ENCODE measurements around the gene SCAANT1. TPM values are rescaled to one million over a fixed set of nuclear protein-coding genes. Genes with fewer than 3 reads are reported as not detected.

The SCAANT1 gene
- total RNA-seq, 2 experiments from 2014 or later: 1.8 TPM; not detected in 1

DNA sequence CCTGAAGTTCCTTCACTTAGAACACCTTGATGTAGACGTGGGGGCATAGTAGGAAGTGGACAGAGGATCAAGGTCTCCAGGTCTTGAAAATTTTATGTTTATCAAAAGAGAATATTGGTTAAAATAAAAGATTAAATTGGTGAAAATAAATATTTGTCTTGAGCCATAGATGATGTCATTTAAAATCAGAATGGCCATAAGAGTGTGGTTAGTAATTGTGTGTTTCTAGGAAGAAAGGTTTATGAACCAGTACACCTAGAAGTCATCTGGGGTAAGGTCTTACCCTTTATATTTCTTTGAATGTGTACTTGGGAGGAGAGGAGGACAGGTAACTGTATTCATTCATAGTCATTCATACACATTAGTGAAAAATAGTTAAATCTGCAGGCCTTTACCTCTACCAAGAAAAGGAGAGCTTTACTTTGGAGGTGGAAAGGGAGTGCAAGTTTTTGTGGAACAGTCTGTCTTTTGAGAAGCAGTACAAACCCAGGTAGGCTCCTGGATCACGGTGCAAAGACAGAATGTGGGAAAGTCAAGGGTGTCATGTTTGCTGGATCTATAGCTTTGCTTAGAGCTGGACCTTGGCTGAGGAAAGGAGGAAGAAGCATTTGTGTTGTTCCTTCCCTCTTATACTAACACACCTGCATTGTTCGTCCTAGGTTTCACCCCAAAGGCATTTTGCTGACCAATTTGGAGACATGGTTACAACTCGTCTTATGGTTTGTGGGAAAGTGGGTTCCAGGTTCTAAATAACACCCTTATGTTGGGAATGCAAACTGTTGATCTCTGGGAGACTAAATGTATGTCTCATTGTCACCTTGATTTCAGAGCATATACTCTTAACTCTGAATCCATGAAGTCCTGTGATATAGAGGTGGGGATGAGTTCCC lies 6.2 kb downstream of the SCAANT1 start:
- ATAC-seq (ENCODE audit: low read depth): no peak
- Mint-ChIP-seq H3K4me1 (peaks cover 12% of the 10 kb centered on the region), H3K27ac (no peak overlapping the region), H3K27me3 (no peaks in the 10 kb centered on the region), H3K36me3 (peaks cover 15% of the 10 kb centered on the region), H3K9me3 (no peaks in the 10 kb centered on the region), H3K4me3 (no peak overlapping the region)
- POLR2A ChIA-PET: no interaction called here
- DNase-seq: no peak

DNA sequence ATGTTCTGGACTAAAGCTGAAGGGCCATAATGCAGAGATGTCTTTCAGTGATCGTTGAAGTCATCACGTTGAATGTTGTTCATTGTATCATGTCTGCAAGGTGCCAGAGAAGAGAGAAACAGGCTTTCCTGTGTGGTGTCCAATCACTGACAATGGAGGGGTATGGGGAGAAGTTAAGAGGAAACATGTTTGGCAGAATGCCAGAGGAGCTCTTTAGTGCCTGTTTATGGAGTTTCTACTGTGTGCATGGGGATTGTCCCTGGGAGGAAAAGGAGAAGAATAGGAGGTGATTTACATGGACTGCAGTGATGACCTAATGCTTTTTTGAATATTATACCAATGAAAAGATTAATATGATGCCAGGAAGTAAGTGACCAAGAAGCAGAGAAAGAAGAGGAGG lies 11.7 kb downstream of the SCAANT1 start:
- POLR2A ChIA-PET: no interaction called here
- H3K9me3 Mint-ChIP-seq: no peaks in the 10 kb centered on the region
- no peak overlapping the region for H3K4me3 Mint-ChIP-seq
- DNase-seq (no peak), ATAC-seq (ENCODE audit: low read depth) (no peak)
- H3K36me3 Mint-ChIP-seq: peaks cover 31% of the 10 kb centered on the region
- no peaks in the 10 kb centered on the region for H3K27me3 Mint-ChIP-seq
- peaks cover 15% of the 10 kb centered on the region for H3K4me1 Mint-ChIP-seq
- peak overlapping the region; percentile 42 for H3K27ac Mint-ChIP-seq

DNA sequence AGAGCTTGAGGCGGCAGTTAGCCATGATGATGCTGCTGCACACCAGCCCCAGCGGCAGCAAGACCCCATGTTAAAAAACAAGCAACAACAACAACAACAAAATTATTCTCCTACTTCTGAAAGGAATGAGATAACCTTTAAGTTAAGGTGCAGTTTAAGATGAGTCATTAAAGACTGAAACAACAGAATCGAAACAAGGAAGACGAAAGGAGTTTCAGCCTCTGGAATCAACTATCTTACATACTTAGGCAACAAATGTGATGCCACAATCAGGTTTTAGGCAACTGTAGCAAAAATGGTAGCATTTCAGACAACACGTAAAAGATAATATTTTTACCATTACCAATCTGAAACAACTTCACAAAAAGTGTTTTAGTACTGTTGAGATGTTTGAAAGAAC lies 12.2 kb downstream of the SCAANT1 start:
- Mint-ChIP-seq H3K9me3 (no peaks in the 10 kb centered on the region), H3K4me3 (no peak overlapping the region), H3K27me3 (no peaks in the 10 kb centered on the region), H3K27ac (peak overlapping the region; percentile 42), H3K4me1 (peaks cover 17% of the 10 kb centered on the region), H3K36me3 (peaks cover 31% of the 10 kb centered on the region)
- ATAC-seq (ENCODE audit: low read depth): no peak
- no peak for DNase-seq
- POLR2A ChIA-PET: no interaction called here

DNA sequence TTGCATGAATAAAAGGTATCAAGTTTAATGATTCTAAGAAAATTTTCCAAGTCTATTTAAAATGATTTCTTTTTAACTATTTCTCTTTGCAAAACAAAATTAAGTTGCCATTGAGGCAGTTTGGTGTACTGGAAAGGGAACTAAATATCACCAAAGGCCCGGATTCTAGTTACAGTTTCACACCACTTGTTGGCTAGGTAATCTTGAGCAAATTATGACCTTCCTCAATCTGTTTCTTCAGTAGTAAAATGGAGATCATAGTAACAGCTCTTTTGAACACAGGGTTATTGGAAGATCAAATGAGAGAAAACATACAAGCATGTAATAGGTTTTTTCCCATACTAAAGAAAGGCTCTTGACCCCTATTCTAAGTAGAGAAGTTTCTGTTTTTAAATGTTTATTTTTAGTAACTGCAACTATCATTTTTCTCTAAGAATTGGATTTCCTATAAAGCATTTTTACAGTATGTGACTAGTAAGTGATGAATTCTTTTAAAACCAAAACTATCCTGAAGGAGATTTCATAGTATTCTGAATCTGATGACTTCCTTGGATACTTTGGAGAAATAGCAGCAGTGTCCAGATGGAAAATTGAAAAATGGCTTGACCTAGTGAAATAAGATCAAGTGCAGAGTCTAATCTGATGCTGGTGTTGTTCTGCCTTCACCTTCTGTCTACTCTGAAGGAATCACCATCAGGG lies 15.7 kb downstream of the SCAANT1 start:
- DNase-seq (no peak), ATAC-seq (ENCODE audit: low read depth) (no peak)
- H3K27me3 Mint-ChIP-seq: no peaks in the 10 kb centered on the region
- H3K9me3 Mint-ChIP-seq: no peaks in the 10 kb centered on the region
- H3K4me3 Mint-ChIP-seq: no peak overlapping the region
- H3K27ac Mint-ChIP-seq: no peak overlapping the region
- peaks cover 22% of the 10 kb centered on the region for H3K4me1 Mint-ChIP-seq
- POLR2A ChIA-PET: no interaction called here
- peaks cover 39% of the 10 kb centered on the region for H3K36me3 Mint-ChIP-seq

DNA sequence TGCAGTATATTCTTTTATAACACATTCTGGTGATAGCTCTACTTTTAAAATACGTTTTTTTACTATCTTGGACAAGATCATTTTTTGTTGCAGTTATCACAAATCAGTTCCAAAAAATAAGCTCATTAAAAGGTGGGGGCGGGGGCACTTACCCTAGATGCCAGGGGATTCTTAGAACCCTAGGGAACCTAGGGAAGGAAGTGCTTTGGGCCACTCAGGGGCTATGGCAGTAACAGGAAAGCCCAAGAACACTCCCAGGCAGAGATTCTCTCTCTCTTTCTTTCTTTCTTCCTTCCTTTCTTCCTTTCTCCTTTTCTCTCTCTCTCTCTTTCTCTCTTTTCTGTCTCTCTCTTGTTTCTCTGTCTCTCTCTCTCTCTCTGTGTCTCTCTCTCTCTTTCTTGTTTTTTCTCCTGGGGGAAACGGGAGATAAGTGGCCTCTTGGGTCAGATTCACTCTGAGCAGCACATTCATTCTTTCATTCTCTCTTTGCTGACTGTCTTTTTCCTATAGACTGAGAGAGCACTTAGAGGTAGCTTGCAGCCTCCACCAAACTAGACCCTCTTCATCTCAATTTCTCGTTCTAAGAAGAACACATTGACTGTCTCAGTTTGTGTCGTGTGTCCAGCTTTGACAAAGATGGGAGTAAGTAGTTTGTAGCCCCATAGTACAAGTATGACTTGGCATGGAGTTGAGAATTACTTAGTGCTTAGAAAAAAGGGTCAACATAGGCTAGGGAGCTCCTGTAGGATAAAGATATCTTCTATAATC lies 16.6 kb downstream of the SCAANT1 start:
- H3K27ac Mint-ChIP-seq: no peak overlapping the region
- peaks cover 22% of the 10 kb centered on the region for H3K4me1 Mint-ChIP-seq
- H3K9me3 Mint-ChIP-seq: no peaks in the 10 kb centered on the region
- no peaks in the 10 kb centered on the region for H3K27me3 Mint-ChIP-seq
- POLR2A ChIA-PET: no interaction called here
- H3K4me3 Mint-ChIP-seq: no peak overlapping the region
- H3K36me3 Mint-ChIP-seq: peaks cover 38% of the 10 kb centered on the region
- no peak for DNase-seq
- no peak for ATAC-seq (ENCODE audit: low read depth)

DNA sequence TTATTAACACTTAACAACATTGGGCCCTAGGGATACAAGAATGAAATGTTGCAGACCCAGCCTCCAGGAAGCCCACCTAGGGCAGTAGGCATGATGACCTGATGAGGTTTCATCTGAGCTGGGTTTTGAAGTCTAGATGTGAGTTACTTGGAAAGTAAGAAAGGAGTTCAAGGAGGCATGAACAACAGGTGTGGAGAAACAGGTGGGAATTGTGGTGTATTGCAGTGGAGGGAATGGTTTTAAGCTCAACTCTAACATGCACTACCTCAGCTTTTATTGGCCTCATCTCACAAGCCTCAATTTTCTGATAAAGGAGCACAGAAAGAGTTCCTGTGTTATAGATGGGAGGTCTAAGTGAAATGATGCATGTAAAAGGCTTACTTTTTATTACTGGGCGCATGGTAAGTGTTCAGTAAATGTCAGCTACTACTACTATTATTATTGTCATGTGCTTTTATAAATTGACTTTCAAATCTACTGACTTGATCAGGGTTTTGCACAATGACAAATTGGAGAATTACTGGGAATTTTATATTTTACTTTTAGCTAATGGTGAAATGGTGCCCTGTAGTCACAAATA lies 19.3 kb downstream of the SCAANT1 start:
- Mint-ChIP-seq H3K9me3 (no peaks in the 10 kb centered on the region), H3K36me3 (peaks cover 25% of the 10 kb centered on the region), H3K4me3 (no peak overlapping the region), H3K27ac (no peak overlapping the region), H3K27me3 (no peaks in the 10 kb centered on the region), H3K4me1 (peaks cover 14% of the 10 kb centered on the region)
- DNase-seq (no peak), ATAC-seq (ENCODE audit: low read depth) (no peak)
- POLR2A ChIA-PET: no interaction called here

DNA sequence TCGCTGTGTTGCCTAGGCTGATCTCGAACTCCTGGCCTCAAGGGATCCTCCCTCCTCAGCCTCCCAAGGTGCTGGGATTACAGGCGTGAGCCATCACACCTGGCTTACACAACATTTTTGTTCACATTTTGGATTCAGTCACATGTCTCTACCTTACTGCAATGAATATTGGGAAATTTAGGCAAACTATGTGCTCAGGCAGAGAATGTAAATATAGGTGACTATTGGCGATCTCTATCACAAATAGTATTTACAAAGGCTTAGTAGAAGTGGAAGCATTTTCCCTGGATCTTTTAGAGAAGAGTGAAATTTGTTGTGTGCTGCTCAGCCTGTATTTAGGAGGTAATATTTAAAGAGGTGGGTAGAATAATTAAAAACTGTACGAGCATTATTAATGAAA lies 20.7 kb downstream of the SCAANT1 start:
- Mint-ChIP-seq H3K9me3 (no peaks in the 10 kb centered on the region), H3K4me3 (no peak overlapping the region), H3K27ac (no peak overlapping the region), H3K36me3 (peaks cover 25% of the 10 kb centered on the region), H3K4me1 (peaks cover 14% of the 10 kb centered on the region), H3K27me3 (no peaks in the 10 kb centered on the region)
- ATAC-seq (ENCODE audit: low read depth) (no peak), DNase-seq (no peak)
- POLR2A ChIA-PET: no interaction called here

DNA sequence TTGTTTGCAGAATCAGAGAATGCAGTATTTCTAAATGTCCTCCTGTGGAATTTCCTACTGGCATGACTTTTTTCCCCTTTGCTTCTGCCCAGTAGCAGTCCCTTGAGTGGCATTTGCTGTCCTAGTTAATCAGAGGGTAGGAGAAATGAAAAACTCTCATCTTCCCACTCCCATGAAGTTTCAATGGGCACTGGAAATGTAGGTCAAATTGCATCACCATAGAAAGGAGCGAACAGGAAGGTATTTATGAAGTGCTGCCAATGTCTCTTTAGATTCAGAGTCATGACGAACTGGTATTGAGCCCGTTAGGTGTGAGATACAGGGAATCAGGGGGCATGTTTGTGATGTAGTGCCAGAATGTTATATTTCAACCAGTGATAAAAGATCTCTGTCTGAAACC lies 25.3 kb downstream of the SCAANT1 start:
- Mint-ChIP-seq H3K27me3 (no peaks in the 10 kb centered on the region), H3K4me3 (no peak overlapping the region), H3K27ac (no peak overlapping the region), H3K4me1 (peaks cover 9% of the 10 kb centered on the region), H3K9me3 (no peaks in the 10 kb centered on the region), H3K36me3 (peaks cover 12% of the 10 kb centered on the region)
- POLR2A ChIA-PET: no interaction called here
- no peak for DNase-seq
- ATAC-seq (ENCODE audit: low read depth): no peak

DNA sequence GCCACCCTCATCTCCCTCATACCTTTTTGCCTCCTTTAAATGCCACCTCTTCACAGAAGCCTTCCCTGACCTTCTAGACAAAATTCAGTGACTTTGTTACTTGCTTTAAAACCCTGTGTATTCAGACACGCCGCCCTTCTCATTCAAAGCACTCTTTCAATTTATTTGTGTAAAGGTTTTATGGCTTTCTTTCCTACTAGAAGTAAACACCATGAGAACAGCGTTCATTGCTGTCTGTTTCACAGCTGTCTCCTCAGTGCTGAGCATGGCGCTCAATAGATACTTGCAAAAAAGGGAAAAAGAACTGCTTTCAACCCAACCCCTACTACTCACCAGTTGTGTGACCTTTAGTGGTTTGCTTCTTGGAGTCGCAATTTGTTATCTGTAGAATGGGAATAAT lies 31.5 kb downstream of the SCAANT1 start:
- peaks cover 25% of the 10 kb centered on the region for H3K4me1 Mint-ChIP-seq
- ATAC-seq (ENCODE audit: low read depth) (no peak), DNase-seq (no peak)
- no peak overlapping the region for H3K4me3 Mint-ChIP-seq
- H3K9me3 Mint-ChIP-seq: no peaks in the 10 kb centered on the region
- H3K27me3 Mint-ChIP-seq: no peaks in the 10 kb centered on the region
- no peak overlapping the region for H3K27ac Mint-ChIP-seq
- H3K36me3 Mint-ChIP-seq: peaks cover 6% of the 10 kb centered on the region
- POLR2A ChIA-PET: no interaction called here

DNA sequence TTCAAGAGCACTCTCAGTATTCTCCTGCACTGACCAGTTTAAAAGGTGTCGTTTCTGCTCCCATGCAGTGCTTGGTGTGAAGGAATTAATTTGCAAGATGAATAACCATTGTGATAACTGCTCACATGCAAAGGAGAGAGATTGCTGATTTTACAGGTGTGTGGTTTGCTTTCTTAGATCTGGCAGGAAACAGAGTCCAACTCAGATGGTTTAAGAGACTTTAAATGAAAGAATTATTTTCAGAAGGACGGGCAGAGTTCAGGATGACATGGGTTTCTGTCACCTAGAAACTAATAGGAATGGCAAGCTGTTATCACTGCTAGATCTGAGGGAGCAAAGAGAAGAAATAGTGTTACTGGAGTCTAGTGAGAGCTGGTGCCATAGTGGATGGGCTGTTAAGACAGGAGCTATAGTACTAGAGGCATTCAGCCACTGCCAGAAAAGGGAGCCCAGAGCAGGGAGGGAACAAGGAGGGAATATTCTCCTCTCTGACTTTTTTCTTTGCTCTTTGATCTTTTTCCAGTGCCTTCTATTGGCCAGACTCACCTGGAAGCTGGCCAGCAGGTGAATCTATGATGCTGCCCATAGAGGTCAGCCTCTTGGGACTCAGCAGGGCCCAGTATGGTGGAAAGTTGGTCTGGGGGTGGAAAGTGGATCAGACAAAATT lies 33.7 kb downstream of the SCAANT1 start:
- POLR2A ChIA-PET: no interaction called here
- ATAC-seq (ENCODE audit: low read depth) (peak; percentile 63), DNase-seq (no peak)
- Mint-ChIP-seq H3K4me1 (peaks cover 28% of the 10 kb centered on the region), H3K36me3 (no peaks in the 10 kb centered on the region), H3K4me3 (no peak overlapping the region), H3K27ac (no peak overlapping the region), H3K9me3 (no peaks in the 10 kb centered on the region), H3K27me3 (no peaks in the 10 kb centered on the region)

DNA sequence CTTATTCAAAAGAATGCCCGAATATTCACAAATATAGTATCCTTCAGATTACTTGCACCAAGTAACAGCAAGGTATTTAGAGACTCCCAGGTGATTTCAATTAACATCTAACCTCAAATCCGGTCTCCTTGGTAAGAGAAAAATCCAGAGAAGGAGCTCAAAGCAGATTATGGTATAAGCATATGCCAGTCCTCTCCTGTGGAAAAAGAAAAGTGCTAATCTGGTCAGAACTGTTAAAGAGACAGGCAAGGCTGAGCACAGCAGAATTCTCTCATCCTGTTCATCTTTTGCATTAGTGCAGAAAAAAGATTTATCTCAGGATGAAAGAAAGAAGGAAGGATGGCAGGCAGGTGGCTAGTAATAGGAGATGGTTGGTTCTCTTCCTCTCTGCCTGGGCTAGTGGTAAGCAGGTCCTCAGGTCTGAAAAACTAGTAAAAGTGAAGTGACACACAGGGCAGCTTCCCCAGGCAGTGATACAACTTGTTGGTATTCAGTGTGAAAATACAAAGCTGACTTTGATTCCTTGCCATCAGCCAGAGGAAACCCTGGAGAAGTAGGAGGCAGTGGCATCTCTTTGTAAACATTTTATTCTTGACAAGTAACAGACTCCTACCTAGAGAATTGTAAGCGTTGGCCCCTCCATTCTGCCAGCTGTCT lies 34.3 kb downstream of the SCAANT1 start:
- no peak for ATAC-seq (ENCODE audit: low read depth)
- H3K4me3 Mint-ChIP-seq: no peak overlapping the region

DNA sequence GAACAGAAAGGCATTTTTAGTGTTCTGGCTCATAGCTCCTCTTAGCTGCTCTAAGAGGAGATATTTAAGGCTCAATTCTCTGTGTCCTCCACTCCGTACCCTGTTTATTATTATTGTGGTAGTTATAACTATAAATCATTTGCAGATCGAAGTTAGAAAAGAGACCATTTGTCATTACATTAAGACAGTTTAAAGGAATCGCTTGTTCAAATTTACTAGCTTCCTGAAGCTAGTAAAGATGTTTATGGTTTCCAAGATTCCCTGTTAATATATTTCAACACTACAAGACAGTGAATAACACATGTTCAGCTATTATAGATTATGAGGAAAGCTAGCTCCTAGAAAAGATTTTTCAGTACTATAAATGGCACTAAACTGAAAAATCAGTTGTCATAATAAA lies 35.9 kb downstream of the SCAANT1 start:
- Mint-ChIP-seq H3K27me3 (no peaks in the 10 kb centered on the region), H3K36me3 (peaks cover 1% of the 10 kb centered on the region), H3K27ac (no peak overlapping the region), H3K4me3 (no peak overlapping the region), H3K4me1 (peaks cover 28% of the 10 kb centered on the region), H3K9me3 (no peaks in the 10 kb centered on the region)
- no peak for ATAC-seq (ENCODE audit: low read depth)
- POLR2A ChIA-PET: no interaction called here
- no peak for DNase-seq

More for the DNA sequence above, 34.3 kb downstream of the SCAANT1 start:
- Mint-ChIP-seq H3K4me1 (peaks cover 28% of the 10 kb centered on the region), H3K36me3 (no peaks in the 10 kb centered on the region), H3K9me3 (no peaks in the 10 kb centered on the region), H3K27me3 (no peaks in the 10 kb centered on the region), H3K27ac (no peak overlapping the region)
- DNase-seq: no peak
- POLR2A ChIA-PET: no interaction called here

All from activated naive CD8-positive, alpha-beta T cell treated with anti-CD3 and anti-CD28 coated beads, Interleukin-2, amount 10 ng/mL, durations not matched to agents 7 days and 5 days (primary cell).